K562 (cell line): Measurements from ENCODE around the gene TBC1D3B. TPM values are rescaled to one million over a fixed set of nuclear protein-coding genes. Genes with fewer than 3 reads are reported as not detected.
A peak's percentile ranks its signal among the peaks of the same experiment; 100 is the strongest.

Experiments
- ATAC-seq: fragments of 200-7000 bp; cut with Tn5 transposase; 3 replicates; pipeline ENCODE4 v1.9.1; 2020; ENCODE audit warnings: moderate library complexity
- BruUV-seq: library from RNA; stranded (reverse); fragments of 400-500 nt; replicated peaks from 2 replicates; lab custom pipeline; 2021; lab: Mats Ljungman, UMichigan
- CTCF ChIA-PET: fragments of 300-600 bp; formaldehyde crosslinking; extraction: SDS; loops from one replicate; lab custom pipeline; 2021; ENCODE audit warnings: low intra/inter-chr PET ratio; lab: Yijun Ruan, JAX
- POLR2A ChIA-PET: fragments of 300-600, 350-650 bp; sonication (Branson Sonifier 250); formaldehyde crosslinking; extraction: SDS; loops from one replicate; lab custom pipeline; 2021; ENCODE audit warnings: antibody characterized with exemption, inconsistent platforms; lab: Yijun Ruan, JAX
- DNase-seq, 4 experiments: peaks; one replicate each; pipeline versions ENCODE4 v3.0.0 to v3.0.0-alpha.2; 2011 to 2018; ENCODE audit warnings: low spot score in 3 of 4, mixed read lengths in 3 of 4; ENCODE audit errors: extremely low read depth in 1 of 4
- FAIRE-seq: peaks from 2 replicates; lab custom pipeline; 2011; peaks lifted over from hg19 to GRCh38; lab: Jason Lieb, UNC
- H2AFZ ChIP-seq: 2 replicates; pipeline ENCODE4 v1.6.0; 2011; ENCODE audit warnings: low read depth, low read length, control low read depth, inconsistent platforms
- H3K27ac ChIP-seq: fragments of 200-600 bp; 3 replicates; pipeline ENCODE4 v1.8.0; 2011; ENCODE audit warnings: low read depth, mild to moderate bottlenecking, control low read depth, inconsistent platforms, low read length, moderate library complexity, mixed read lengths; ENCODE audit errors: extremely low read depth
- H3K27me3 ChIP-seq, 2 experiments: fragments of 300-600 bp in 1 of 2; 2 replicates in 1 of 2; 3 replicates in 1 of 2; pipeline versions ENCODE4 v1.6.0 to v1.8.0; 2011; ENCODE audit warnings: inconsistent platforms in 2 of 2, low read length in 2 of 2, mild to moderate bottlenecking in 1 of 2, mixed read lengths in 1 of 2, moderate library complexity in 1 of 2; ENCODE audit not compliant: control insufficient read depth in 2 of 2, insufficient read depth in 2 of 2
- H3K36me3 ChIP-seq: fragments of 300-600 bp; 3 replicates; pipeline ENCODE4 v1.8.0; 2011; ENCODE audit warnings: mild to moderate bottlenecking, low read length, inconsistent platforms; ENCODE audit not compliant: control insufficient read depth, insufficient read depth
- H3K4me1 ChIP-seq, 2 experiments: fragments of 200-600 bp in 1 of 2; replicated peaks in 1 of 2; 2 replicates in 1 of 2; 3 replicates in 1 of 2; pipeline versions ENCODE4 v1.5.1 to v1.8.0; 2011; ENCODE audit warnings: inconsistent platforms in 2 of 2, low read length in 2 of 2, mild to moderate bottlenecking in 1 of 2, mixed read lengths in 1 of 2, moderate library complexity in 1 of 2; ENCODE audit not compliant: control insufficient read depth in 2 of 2, insufficient read depth in 2 of 2
- H3K4me2 ChIP-seq: 2 replicates; pipeline ENCODE4 v1.6.1; 2011; ENCODE audit warnings: low read length, control low read depth, inconsistent platforms, mixed read lengths; ENCODE audit not compliant: insufficient read depth
- H3K4me3 ChIP-seq: fragments of 200-600 bp; sonication (generic), shearing (Covaris generic); 2 replicates; pipeline ENCODE4 v1.5.1; 2016; ENCODE audit warnings: control low read depth, inconsistent platforms
- H3K79me2 ChIP-seq: fragments of 200-600 bp; 3 replicates; pipeline ENCODE4 v1.8.0; 2011; ENCODE audit warnings: low read length, inconsistent platforms; ENCODE audit not compliant: control insufficient read depth, insufficient read depth
- H3K9ac ChIP-seq, 2 experiments: 2 replicates each; pipeline versions ENCODE4 v1.6.0 to v1.6.1; 2011; ENCODE audit warnings: low read depth in 2 of 2, low read length in 2 of 2, control low read depth in 1 of 2, inconsistent platforms in 1 of 2, mild to moderate bottlenecking in 1 of 2, mixed read lengths in 1 of 2; ENCODE audit not compliant: insufficient read depth in 1 of 2
- H3K9me1 ChIP-seq: one replicate; pipeline ENCODE4 v1.6.0; 2011; ENCODE audit warnings: inconsistent platforms, mild to moderate bottlenecking, low read length, moderate library complexity; ENCODE audit not compliant: control insufficient read depth, insufficient read depth
- H3K9me3 ChIP-seq: replicated peaks from 2 replicates; pipeline ENCODE4 v1.5.1; 2011; ENCODE audit warnings: low read depth, low read length, inconsistent platforms; ENCODE audit not compliant: control insufficient read depth, insufficient read depth
- H4K20me1 ChIP-seq: replicated peaks from 2 replicates; pipeline ENCODE4 v1.6.1; 2011; ENCODE audit warnings: low read length, inconsistent platforms, mixed read lengths; ENCODE audit not compliant: control insufficient read depth, insufficient read depth
- E4F1 ChIP-seq: fragments of 250-450 bp; sonication (Bioruptor Pico); IDR thresholded peaks from 2 replicates; pipeline ENCODE4 v1.5.0; 2021; ENCODE audit warnings: mild to moderate bottlenecking, borderline replicate concordance
- NCOR1 ChIP-seq: fragments of 450-650 bp; IDR thresholded peaks from 2 replicates; pipeline ENCODE4 v1.6.1; 2016; ENCODE audit warnings: mild to moderate bottlenecking, moderate library complexity
- TAF15 ChIP-seq: fragments of 200-400 bp; formaldehyde crosslinking; IDR thresholded peaks from 2 replicates; pipeline ENCODE4 v1.6.1; 2017; ENCODE audit warnings: mild to moderate bottlenecking, low read depth, low read length, moderate library complexity
- WGBS: fragments of 100-300 bp; shearing (Covaris generic); methylation state at CpG from one replicate; pipeline ENCODE4 v1.1.6; 2016; ENCODE audit warnings: low coverage, mixed read lengths; ENCODE audit not compliant: insufficient coverage; ENCODE audit errors: missing lambda C conversion rate; 5-methylcytosine and 5-hydroxymethylcytosine counted together
- in situ Hi-C: fragments of 300-500 bp; cut with MboI; formaldehyde crosslinking; loops from 4 replicates; pipeline ENCODE4 v1.15.0; 2018; ENCODE audit warnings: inconsistent platforms, mixed read lengths
- intact Hi-C: fragments of 100-400 bp; cut with micrococcal nuclease; formaldehyde crosslinking; loops from 2 replicates; pipeline ENCODE4 v1.14.2; 2022
- polyA plus RNA-seq, 8 experiments: library from polyadenylated mRNA; depleted of rRNA in 4 of 8; stranded (reverse) in 5 of 8; unstranded in 3 of 8; fragments of >200 nt; fragmentation: Nextera tagmentation in 2 of 8; fragmentation: Illumina TruSeq in 1 of 8; extraction: Ambion mirVana in 2 of 8; extraction: Trizol in 1 of 8; gene quantifications; 2 replicates each; pipeline versions ENCODE4 v1.2.1 to v1.2.3, GENCODE V29; 2011 to 2014; ENCODE audit warnings: inconsistent platforms in 1 of 8, missing spikeins in 1 of 8
- total RNA-seq, 7 experiments: library from RNA; depleted of rRNA in 6 of 7; stranded (reverse); fragments of >200 nt in 6 of 7; fragmentation: Illumina TruSeq in 2 of 7; extraction: Trizol in 2 of 7; gene quantifications; 2 replicates each; pipeline versions ENCODE4 v1.2.1 to v1.2.3, GENCODE V29; 2011 to 2021; ENCODE audit warnings: low replicate concordance in 1 of 7

The TBC1D3B gene
- total and polyA plus RNA-seq, 9 of the 15 experiments (the other 6 are each of a cell fraction or from before 2014, with no cell fraction given) = 0.29 to 0.60 TPM; not detected in 7

- Histone ChIP-seq H4K20me1 (peaks cover 7% of the 10 kb centered on the region; the same call in 1 of the 2 replicates), H3K4me1 (peaks cover 0 to 14% of the 10 kb centered on the region in 2 experiments; a peak in 2 of 5 replicates), H3K4me3 (no peak overlapping the region), H3K9me1 (no peaks in the 10 kb centered on the region), H3K27ac (no peak overlapping the region), H3K27me3 (peaks cover 7 to 41% of the 10 kb centered on the region in 2 experiments; a peak in 4 of 5 replicates), H3K9ac (no peak overlapping the region), H2AFZ (no peak overlapping the region), H3K79me2 (no peaks in the 10 kb centered on the region), H3K4me2 (no peak overlapping the region), H3K9me3 (no peaks in the 10 kb centered on the region), H3K36me3 (no peaks in the 10 kb centered on the region)
- intact Hi-C loops (no loop called here), in situ Hi-C loops (no loop called here)
- ATAC-seq (peak; percentile 56; the same call in 2 of the 3 replicates), DNase-seq (peak; percentile 23 to 33 (median 28)), FAIRE-seq (no peak)
- TF ChIP-seq NCOR1 = no peak
- TF ChIP-seq TAF15 = no peak
- no peak for TF ChIP-seq E4F1 (CRISPR knock-in tag)
- 5% methylated on average over 59 of the region's 76 CpGs for WGBS
- BruUV-seq = no TSS peak
- POLR2A ChIA-PET = interaction anchor here (0.5 to 0.9 kb wide), 2 partner anchors 10 to 114 kb away, joined by 3 read pairs; no protein-coding TSS in a partner anchor
- CTCF ChIA-PET = no interaction called here
Measured at GRCh38 chr17:36183001-36183971, 6.8 kb upstream of the TBC1D3B start.
